ENCODE data around the gene ELFN2. TPM values are rescaled to one million over a fixed set of nuclear protein-coding genes. Genes with fewer than 3 reads are reported as not detected.

Gene ELFN2
- total RNA-seq, 3 donors from 2014 or later: 0.35 to 0.54 TPM; not detected in 1

DNA sequence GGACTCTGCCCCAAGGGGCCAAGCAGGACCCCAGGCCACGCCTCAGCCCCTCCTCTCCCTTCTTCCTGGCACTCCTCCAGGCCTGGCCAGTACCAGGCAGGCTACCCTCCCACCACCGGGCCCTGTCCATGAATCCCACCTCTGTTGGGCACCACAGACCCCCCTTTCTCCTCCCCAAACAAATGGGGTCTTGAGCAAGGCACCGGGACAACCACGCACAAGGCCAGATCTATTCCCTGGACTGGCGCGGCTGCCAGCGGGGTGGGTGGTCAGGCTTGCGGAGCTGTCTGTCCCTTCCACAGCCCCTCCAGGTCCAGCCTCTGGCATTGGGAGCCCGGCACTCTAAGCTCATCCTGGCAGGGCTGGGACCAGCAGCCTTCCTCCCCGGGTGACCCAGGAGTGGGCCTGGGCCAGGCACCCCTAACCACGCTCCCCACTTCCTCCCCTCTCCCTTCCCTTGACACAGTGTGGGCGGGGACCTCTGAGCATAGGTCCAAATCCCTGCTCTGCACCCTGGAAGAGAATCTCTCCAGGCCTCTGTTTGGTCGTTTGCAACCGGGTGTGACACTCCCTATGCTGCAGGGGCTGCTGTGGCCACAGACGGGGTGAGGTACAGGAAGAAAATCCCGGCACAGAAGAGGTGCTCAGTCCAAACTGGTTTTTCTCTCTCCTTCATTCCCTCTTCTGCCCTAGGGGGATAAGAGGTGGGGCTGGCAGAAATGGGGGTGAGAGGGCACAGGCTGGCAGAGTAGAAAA, 14.6 kb downstream of the ELFN2 start:
- Histone ChIP-seq H3K4me1 (ENCODE audit: low read depth) (no peaks in the 10 kb centered on the region), H3K36me3 (ENCODE audit: low read depth) (no peaks in the 10 kb centered on the region), H3K9me3 (no peaks in the 10 kb centered on the region), H3K4me3 (no peak overlapping the region)
- DNase-seq (no peak), ATAC-seq (no peak)
- TF ChIP-seq, protein P1, sequence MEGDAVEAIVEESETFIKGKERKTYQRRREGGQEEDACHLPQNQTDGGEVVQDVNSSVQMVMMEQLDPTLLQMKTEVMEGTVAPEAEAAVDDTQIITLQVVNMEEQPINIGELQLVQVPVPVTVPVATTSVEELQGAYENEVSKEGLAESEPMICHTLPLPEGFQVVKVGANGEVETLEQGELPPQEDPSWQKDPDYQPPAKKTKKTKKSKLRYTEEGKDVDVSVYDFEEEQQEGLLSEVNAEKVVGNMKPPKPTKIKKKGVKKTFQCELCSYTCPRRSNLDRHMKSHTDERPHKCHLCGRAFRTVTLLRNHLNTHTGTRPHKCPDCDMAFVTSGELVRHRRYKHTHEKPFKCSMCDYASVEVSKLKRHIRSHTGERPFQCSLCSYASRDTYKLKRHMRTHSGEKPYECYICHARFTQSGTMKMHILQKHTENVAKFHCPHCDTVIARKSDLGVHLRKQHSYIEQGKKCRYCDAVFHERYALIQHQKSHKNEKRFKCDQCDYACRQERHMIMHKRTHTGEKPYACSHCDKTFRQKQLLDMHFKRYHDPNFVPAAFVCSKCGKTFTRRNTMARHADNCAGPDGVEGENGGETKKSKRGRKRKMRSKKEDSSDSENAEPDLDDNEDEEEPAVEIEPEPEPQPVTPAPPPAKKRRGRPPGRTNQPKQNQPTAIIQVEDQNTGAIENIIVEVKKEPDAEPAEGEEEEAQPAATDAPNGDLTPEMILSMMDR (IDR thresholded peaks at IDR 0.05): no peak
- intact Hi-C loops (cut with DNase I, micrococcal nuclease): no loop called here

DNA sequence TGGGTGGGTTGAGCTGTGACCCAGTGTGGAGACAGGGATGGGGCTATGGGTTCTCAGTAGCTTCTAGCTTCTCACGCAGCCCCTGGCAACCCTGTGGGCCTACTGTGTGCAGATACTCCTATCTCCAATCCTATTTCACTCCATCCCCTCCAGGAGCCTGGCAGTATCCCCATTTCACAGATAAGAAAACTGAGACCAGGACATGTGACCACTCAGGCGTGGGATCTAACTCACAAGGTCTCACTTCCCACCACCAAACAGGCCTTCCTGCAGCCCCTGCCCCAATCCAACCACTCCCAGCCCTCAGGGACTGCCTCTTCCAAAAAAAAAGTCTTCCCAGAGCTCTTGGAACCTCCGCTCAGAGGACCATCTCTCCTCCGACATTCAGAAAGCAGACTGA, 15.6 kb downstream of the ELFN2 start:
- TF ChIP-seq, protein P1 (IDR thresholded peaks at IDR 0.05): no peak
- Histone ChIP-seq H3K9me3 (no peaks in the 10 kb centered on the region), H3K4me3 (no peak overlapping the region), H3K4me1 (ENCODE audit: low read depth) (no peaks in the 10 kb centered on the region), H3K36me3 (ENCODE audit: low read depth) (no peaks in the 10 kb centered on the region)
- ATAC-seq (no peak), DNase-seq (no peak)
- intact Hi-C loops (cut with DNase I, micrococcal nuclease): no loop called here

DNA sequence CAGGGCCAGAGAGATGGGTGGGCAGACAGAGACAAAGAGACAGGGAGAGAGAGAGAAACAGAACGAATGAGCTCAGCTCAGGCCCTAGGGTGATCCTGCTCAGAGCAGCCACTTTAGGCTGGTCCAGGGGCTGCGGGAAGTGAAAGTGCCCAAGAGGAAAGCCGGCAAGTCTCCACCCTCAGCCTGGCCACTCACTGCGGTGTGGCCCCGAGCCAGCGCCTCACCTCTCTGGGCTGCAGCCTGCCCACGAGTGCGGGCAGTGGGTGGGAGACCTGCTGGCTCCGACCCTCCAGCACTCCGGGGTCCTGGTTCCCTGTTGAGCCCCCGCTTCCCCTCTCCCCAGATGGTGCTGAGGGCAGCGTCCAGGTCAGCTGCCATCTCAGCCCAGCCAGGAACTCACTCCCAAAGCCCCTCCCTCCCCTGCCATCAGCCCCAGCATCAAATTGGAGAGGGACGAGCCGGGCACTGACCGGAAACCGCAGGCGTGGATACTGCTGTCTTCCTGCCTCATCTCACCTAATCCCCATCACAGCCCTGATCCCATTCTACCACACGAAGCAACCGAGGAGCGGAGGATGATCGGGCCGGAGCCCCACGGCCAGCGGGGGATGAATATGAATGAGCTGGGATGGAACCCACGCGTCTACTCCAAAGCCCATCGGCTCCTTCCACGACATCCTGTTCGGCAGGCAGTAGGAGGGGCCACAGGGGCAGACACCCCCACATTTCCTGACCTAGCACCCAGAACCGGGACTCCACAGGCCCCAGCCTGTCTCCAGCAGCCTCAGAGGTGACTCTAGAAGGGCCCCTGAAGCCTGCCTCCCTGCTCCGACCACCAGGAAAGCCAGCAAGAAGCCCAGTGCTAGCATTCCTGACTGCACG, 16.9 kb downstream of the ELFN2 start:
- Histone ChIP-seq H3K9me3 (no peaks in the 10 kb centered on the region), H3K36me3 (ENCODE audit: low read depth) (no peaks in the 10 kb centered on the region), H3K4me1 (ENCODE audit: low read depth) (no peaks in the 10 kb centered on the region), H3K4me3 (no peak overlapping the region)
- no peak for ATAC-seq
- intact Hi-C loops (cut with DNase I, micrococcal nuclease): no loop called here
- DNase-seq: no peak
- TF ChIP-seq, protein P1 (IDR thresholded peaks at IDR 0.05): no peak

DNA sequence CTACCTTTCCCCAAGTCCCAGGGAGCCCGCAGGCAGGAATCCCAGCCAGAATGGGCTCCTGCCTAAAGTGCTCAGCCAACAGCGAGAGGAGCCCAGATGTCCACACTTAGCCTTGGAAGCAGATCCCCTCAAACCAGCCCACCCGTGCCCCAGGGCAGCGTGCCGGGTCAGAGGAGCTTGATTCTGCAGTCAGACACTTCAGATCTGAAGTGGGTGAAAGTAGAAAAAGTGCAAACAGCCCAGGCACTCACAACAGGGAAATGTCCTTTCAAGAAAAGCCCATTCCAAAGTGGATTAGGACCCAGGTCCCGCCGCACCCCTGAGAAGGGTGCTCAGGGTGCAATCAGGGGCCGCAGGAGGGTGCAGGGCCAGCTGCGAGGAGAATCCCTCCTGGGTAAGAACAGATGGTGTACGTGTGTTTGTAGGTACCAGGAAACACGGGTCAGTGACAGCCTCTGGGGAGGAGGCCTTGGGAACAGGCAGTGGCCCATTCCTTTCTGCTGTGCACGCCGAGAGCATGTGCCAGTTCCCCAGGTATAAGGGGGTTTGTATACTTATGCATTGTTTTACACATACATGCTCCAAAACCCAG, 17.7 kb downstream of the ELFN2 start:
- H3K36me3 ChIP-seq (ENCODE audit: low read depth): no peaks in the 10 kb centered on the region
- no peaks in the 10 kb centered on the region for H3K9me3 ChIP-seq
- no peak for ATAC-seq
- H3K4me1 ChIP-seq (ENCODE audit: low read depth): no peaks in the 10 kb centered on the region
- TF ChIP-seq, protein P1 (IDR thresholded peaks at IDR 0.05): no peak
- intact Hi-C loops (cut with DNase I, micrococcal nuclease): no loop called here
- no peak overlapping the region for H3K4me3 ChIP-seq
- no peak for DNase-seq

DNA sequence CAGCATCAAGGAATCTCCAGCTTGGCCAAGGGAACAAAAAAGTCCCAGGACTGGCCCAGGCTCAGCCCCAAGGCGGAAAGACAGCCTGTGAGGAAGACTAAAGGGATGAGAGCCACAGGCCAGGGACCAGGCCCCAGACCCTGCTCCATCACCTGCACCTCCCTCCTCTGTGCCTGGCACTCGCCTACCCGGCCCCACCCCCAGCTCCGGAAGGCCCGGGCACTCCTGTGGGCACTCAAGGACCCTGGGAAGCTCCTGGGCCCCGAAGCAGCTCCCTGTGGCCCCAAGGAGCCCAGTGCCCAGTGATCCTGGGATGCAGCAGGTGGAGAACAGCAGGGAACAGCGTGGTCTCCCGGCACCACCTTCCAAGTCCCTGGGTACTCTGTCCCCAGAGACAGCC, 18.2 kb downstream of the ELFN2 start:
- no peak overlapping the region for H3K4me3 ChIP-seq
- intact Hi-C loops (cut with DNase I, micrococcal nuclease): no loop called here
- no peaks in the 10 kb centered on the region for H3K4me1 ChIP-seq (ENCODE audit: low read depth)
- TF ChIP-seq, protein P1 (IDR thresholded peaks at IDR 0.05): no peak
- ATAC-seq (no peak), DNase-seq (no peak)
- no peaks in the 10 kb centered on the region for H3K36me3 ChIP-seq (ENCODE audit: low read depth)
- H3K9me3 ChIP-seq: no peaks in the 10 kb centered on the region

Measured in mucosa of descending colon (tissue), 3 donors.